ENCODE measurements around the gene VSTM1. TPM values are rescaled to one million over a fixed set of nuclear protein-coding genes. Genes with fewer than 3 reads are reported as not detected.

Gene VSTM1
- not detected in 2 replicates for total RNA-seq

DNA sequence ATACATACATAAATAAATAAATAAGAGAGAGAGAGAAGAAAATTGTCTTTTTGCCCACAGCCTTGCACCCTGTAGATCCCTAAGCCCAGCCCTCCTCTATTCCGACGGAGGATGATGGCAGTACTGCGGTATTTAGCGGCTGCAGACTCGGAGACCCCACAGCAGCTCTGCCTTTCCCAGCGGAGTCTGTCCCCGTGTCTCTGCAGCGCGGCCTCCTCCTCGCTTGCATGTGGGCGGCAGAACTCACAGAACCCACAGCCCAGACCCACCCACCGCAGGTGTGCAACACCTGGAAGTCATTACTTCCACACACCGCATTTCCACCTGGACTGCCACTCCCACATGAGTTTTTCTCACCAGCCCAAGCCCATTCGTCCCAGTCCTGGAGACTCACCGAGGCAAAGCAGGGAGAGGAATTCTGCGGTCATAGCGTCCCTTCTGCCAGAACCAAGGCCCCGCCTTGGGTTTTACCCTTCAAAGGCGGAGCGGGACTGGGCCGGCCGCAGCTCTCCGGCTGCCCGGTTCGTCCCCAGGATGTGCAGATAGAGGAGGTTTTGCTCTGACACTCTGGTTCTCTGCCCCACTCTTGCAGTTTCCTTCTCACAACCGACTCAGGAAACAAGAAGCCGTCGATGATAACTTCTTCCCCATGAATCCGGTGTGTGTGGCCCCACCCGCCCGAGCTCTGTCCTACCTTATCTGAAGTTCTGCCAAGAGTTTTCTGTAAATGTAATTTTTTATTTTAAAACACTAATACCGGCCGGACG is at the start of gene VSTM1:
VSTM1 (minus strand) TSS at position 548 of the 767 bp plus-strand sequence; CDS start at position 428, 120 bp downstream.

GRCh38 chr19:54102421-54103169 is 38.9 kb upstream of the VSTM1 start, which contains the start of gene NDUFA3:
Gene NDUFA3, plus strand, starts transcription at chr19:54102855. Its CDS starts 24 bp downstream, at chr19:54102879.

DNA sequence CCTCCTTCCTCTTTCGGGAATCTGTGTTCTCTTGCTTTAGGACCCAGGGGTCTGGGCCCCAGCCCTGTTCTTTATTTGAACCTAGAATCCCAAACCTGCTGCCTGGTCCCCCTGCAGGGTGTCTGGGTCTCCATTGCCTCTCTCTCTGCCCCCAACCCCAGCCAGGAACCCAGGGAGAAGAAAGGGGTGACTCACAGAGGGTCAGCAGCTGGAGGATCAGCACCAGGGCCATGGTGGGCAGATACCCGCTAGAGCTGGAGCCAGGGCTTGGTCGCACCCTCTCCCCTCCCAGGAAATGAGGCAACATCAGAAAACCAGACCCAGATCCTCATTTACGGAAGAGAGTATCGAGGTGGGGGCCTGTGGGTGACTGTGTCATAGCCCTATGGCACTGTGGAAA is 36.9 kb upstream of the VSTM1 start, which contains the start of gene OSCAR:
OSCAR (minus strand) TSS at position 243 of the 400 bp plus-strand sequence; CDS start at position 232, 11 bp downstream.

GRCh38 chr19:54081032-54081431 is 17.3 kb upstream of the VSTM1 start, which contains the start of gene TARM1:
Gene TARM1, minus strand, starts transcription at chr19:54081365. Its CDS starts 25 bp downstream, at chr19:54081340.

DNA sequence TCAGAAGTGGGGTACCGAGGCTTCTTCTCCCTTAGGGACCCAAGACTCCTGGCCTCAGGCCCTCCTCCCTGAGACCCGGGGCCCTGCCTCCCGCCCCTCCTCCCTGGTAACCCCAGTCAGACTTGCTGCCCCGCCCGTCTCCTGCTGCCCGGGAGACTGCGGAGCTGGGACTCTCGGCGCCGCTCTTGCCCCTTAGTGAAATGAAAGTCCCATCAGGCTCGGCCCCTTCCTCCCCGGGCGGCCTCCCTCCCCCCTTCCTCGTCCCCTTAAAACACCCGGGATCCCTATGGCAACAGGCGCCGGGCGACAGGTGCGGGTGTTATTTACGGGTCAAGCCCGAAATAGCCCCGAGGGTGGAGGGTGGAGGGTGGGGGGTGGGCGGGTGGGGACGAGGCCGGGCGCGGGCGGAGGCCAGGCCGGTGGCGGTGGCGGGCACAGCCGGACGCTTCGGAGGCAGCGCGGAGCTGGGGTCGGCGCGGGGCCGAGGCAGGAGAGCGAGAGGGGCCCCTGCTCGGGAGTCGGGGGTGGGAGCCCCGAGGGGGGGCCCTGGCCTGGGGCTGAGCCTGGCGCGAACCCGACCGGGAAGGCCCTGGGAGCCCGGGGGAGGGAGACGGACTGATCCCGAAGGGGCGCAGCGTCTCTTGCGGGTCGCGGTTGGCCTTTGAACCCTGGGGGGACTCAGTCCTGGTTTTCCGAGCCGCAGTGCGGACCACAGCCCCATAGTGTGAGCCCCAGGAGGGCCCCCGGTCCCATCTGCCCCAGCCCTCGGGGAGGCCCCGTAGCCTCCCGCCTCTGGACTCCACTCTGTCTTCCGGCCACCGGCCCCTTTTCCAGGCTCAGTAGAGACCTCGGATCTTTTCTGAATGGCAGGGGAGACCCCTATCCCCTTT is 72.2 kb downstream of the VSTM1 start, which contains the start of gene CACNG6:
CACNG6 (plus strand) TSS at position 414 of the 890 bp plus-strand sequence. CDS start 1,241 bp downstream, outside the sequence.

Small RNA genes lying within 50 kb of the gene (small RNA-seq; reads per million reads assigned to genes)
- gene AC012314.20 (ENCODE audit: low replicate concordance), result not detected

Other genes starting within 250 kb of the VSTM1 start
- gene NLRP12, start 239.6 kb downstream of the VSTM1 start, total RNA-seq, result not detected in 2 replicates
- 36.5 and 94.9 TPM in 2 replicates for gene MYADM, start 196.0 kb downstream of the VSTM1 start, total RNA-seq
- 0.14 TPM in 1 of 2 replicates, not detected in the other for gene PRKCG, start 181.7 kb downstream of the VSTM1 start, total RNA-seq
- 4.4 and 4.7 TPM in 2 replicates for gene CACNG7, start 154.6 kb downstream of the VSTM1 start, total RNA-seq
- gene CACNG8, start 101.0 kb downstream of the VSTM1 start, total RNA-seq, result 0.43 and 0.66 TPM in 2 replicates
- 3.7 and 4.0 TPM in 2 replicates for gene CACNG6, start 72.3 kb downstream of the VSTM1 start, total RNA-seq
- not detected in 2 replicates for gene TARM1, start 17.5 kb upstream of the VSTM1 start, total RNA-seq
- 0.86 and 2.8 TPM in 2 replicates for gene OSCAR, start 36.9 kb upstream of the VSTM1 start, total RNA-seq
- 7.0 and 12.9 TPM in 2 replicates for gene NDUFA3, start 39.0 kb upstream of the VSTM1 start, total RNA-seq
- gene TFPT, start 51.8 kb upstream of the VSTM1 start, total RNA-seq, result 15.2 and 21.9 TPM in 2 replicates
- 53.8 and 69.1 TPM in 2 replicates for gene PRPF31, start 51.9 kb upstream of the VSTM1 start, total RNA-seq
- 11.9 and 28.7 TPM in 2 replicates for gene CNOT3, start 73.9 kb upstream of the VSTM1 start, total RNA-seq
- 3.3 and 8.1 TPM in 2 replicates for gene LENG1, start 95.8 kb upstream of the VSTM1 start, total RNA-seq
- not detected in 2 replicates for gene TMC4, start 109.3 kb upstream of the VSTM1 start, total RNA-seq
- 64.3 and 77.5 TPM in 2 replicates for gene MBOAT7, start 125.7 kb upstream of the VSTM1 start, total RNA-seq
- gene TSEN34, start 127.4 kb upstream of the VSTM1 start, total RNA-seq, result 78.5 and 93.9 TPM in 2 replicates
- gene RPS9, start 137.0 kb upstream of the VSTM1 start, total RNA-seq, result 1,175 and 2,475 TPM in 2 replicates
- gene LILRB3, start 159.1 kb upstream of the VSTM1 start, total RNA-seq, result not detected in 2 replicates
- gene LILRA6, start 178.9 kb upstream of the VSTM1 start, total RNA-seq, result not detected in 2 replicates
- gene LILRB5, start 193.4 kb upstream of the VSTM1 start, total RNA-seq, result not detected in 2 replicates
- gene LILRB2, start 217.2 kb upstream of the VSTM1 start, total RNA-seq, result not detected in 2 replicates
- not detected in 2 replicates for gene LILRA5, start 249.3 kb upstream of the VSTM1 start, total RNA-seq

Measured in placental pericyte (primary cell).